ENCODE results near the gene ZSWIM3.
"Not testable (repeated sequence)": the region's sequence is repeated elsewhere in the genome, so short reads cannot be mapped to it uniquely, and the experiment has no call there.

ZSWIM3 gene

DNA sequence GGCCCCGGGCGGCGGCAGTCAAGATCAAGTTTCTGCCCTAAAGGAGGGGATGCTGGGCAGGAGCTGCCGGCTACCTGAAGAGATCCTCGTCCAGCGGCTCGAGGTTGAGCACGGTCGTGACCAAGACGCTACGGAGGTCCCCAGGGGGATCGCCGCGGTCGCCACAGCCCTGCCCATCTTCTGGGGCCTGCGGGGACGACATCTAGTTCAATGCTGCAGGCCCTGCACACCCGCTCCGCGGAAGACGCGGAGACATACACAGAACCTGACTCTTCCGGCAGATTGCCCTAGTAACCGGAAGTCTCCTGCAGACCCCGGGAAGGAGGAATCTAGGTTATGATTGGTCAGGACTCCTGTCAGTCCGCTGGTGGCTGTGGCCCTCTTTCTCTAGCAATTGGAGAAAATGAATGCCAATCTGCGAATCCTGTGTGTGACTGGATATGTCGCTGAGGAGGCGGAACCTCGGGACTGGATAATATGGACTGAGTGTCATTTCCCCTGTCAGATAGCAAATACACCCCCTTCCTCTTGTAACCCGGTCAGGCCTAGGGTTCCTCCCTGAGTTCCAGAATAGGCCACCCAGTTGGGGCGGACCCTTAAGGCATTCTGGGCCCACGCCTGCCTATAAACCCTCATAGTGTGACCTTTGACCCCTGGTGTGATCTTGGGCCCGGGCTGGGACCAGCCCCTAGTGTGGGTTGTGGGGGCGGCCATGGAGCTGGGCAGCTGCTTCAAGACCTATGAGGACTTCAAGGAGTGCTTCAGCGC is at the start of gene ZSWIM3, which contains the start of gene ACOT8:
ZSWIM3 (plus strand) TSS at position 501 of the 768 bp plus-strand sequence; CDS start at position 713, 212 bp downstream.
ACOT8 (minus strand) TSS at position 279 of the 768 bp plus-strand sequence; CDS start at position 202, 77 bp downstream.
- DNase-seq: peak; percentile 100

DNA sequence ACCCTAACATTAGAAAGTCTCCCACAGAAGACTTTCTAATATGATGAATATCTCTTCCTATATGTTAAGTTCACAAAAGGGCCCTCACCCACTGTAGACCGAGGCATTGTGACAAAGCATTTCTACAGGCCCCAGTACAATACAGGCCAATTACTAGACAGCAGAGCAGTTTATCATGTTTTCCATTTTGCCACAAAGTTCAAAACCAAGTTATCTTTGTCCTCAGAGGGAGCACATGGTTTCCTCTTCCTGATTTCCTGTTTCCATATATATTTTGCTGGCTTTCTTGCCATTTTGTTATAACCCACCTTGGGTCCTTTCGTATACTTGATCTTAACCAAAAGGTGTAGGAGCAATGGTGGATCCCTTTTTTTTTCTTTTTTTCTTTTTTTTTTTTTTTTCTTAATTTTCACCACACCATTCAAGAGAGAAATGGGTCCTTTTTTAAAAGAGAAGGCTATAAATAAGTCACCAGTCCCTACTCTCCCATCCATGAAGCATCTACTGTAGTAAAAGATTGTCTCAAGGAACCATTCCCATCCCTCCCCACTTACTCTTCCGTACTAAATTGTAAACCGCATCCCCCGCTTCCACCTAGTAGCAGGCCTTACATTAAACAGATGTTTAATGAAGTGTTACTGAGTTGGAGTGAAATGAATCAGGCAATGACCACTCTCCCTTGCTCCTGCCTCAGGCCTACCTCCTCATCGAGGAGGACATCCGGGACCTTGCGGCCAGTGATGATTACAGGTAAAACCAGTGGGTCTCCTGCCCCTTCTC is 47.0 kb upstream of the ZSWIM3 start:
- no peak for DNase-seq

DNA sequence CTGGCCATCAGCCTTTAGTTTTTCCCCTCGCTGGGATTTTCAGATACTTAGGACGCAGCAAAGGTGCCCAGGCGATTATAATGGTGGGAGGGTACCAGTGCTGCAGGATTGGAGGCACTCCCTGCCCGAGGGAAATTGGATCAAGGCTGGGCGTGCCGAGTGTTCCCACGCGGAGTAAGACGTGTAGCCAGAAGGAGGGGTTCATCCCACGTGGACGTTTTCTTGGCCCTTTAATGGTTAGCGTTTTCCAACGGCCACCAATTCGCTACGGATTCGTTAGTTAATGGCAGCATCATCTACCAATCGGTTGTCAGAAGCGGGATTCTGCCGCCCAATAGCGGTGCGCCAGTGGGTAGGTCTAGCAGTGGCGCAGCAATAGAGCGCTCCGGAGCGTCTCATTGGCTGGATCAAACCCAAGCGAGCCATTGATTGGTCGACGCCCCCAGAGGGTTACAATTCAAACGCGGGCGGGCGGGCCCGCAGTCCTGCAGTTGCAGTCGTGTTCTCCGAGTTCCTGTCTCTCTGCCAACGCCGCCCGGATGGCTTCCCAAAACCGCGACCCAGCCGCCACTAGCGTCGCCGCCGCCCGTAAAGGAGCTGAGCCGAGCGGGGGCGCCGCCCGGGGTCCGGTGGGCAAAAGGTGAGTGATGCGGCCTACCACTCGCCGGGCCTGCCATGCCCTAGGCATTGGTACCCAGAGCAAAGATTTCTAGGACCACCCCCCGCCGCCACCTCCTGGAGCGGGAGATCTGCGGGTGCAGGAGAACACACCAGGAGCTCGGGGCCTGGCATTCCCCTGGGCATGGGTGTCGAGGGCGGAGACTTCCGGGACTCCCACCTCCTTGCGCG is 45.0 kb upstream of the ZSWIM3 start, which contains the start of gene UBE2C:
UBE2C (plus strand) TSS at position 488 of the 849 bp plus-strand sequence; CDS start at position 540, 52 bp downstream.
- peak; percentile 99 for DNase-seq

DNA sequence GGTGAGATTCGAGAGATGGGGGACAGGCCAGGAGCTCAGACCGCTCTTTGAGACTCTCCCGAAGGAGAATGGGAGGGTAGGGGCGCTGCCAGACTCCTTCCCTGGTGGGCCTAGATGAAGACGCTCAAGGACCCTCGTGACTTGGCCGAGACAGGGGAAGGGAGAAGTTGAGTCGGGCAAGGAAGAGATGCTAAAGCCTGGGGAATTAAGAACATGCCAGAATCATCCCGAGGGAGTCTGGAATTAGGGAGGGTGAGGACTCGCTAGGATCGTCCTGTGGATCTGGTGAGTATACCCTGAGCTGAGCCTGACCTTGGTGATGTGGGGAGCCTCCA is 44.4 kb upstream of the ZSWIM3 start:
- no peak for DNase-seq

DNA sequence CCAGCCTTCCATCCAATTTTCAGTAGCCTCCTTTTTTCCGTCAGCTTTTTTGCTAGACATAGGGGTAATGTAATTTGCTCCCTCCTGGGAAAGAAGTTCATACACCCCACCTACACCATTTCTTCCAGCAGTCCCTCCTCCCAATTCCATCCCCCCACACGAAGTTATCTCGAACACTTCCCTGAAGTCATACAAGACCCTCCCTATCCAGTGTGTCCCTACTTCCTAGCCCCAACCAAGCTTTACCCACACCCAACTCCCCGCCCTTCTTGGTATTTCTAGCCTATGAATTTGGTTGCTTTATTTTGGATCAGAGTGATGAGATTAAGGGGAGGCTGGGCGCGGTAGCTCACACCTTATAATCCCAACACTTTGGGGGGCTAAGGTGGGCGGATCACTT is 43.9 kb upstream of the ZSWIM3 start:
- no peak for DNase-seq

DNA sequence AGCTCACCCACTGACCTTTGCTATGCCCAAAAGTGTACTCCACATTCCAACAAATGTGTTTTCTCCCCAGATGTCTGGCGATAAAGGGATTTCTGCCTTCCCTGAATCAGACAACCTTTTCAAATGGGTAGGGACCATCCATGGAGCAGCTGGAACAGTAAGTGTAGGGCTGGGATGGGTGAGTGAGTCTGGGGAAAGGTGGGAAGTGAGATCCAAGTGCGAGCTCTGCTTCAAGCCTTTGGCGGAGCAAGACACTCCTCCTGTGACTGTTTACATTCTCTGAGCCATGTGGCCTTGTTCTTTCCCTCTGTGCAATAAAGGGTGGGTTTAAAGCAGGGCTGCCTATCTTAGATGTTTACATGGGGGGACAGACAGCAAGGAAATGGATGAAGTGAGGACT is 43.1 kb upstream of the ZSWIM3 start:
- DNase-seq: no peak

DNA sequence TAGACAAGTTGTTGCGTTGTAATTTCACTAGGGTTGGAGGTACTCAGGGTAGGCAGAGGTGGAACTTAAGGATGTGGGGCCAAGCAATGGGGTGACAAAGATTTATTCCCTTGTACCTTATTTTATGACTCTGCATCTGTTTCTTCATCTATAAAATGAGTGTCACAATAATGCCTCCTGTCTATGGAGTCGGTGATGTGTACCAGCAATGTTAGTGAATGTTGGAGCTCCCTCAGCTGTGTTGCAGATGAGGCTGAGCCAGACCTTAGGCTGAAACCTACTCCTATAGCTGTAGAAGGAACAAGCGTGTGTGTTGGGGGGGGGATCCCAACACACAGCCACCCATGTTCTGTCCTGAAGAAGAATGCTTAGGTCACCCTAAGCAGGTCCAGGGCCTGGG is 40.5 kb upstream of the ZSWIM3 start:
- no peak for DNase-seq

DNA sequence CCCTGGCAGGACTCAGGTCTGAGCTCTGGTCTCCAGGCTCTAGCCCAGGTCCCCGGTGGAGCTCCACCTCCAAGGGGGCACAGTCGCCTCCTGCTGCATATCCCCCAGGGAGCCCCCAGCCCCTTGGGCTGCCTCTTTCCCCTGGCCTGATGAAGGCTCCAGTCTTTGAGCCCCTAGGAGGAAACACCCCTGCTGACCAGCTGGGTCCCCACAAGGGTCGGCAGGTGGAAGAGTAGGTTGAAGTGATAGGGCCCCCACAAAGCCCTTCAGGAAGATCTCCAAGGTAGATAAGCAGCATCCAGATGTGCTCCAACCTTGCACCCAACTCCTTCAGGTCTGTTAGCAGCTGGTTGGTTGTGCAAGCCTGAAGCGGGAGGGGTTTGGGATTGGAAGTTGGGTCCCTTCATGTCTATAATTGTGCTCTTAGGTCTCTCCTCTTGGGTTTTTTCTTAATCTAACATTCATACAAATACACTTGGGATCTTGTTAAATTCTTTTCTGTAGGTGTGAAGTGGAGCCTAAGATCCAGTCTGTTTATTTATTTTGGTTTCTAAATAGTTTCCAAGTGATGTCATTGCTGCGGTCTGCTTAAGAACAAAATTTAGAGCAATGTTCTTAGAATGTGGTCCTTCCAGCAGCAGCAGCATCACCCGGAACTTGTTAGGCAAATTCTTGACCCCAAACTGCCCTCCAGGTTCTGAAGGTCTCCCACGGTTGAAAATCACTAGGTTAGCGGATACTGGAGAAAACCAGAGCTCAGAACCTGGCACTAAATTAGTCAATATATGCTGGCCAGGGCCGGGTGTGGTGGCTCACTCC is 39.8 kb upstream of the ZSWIM3 start:
- DNase-seq: no peak

DNA sequence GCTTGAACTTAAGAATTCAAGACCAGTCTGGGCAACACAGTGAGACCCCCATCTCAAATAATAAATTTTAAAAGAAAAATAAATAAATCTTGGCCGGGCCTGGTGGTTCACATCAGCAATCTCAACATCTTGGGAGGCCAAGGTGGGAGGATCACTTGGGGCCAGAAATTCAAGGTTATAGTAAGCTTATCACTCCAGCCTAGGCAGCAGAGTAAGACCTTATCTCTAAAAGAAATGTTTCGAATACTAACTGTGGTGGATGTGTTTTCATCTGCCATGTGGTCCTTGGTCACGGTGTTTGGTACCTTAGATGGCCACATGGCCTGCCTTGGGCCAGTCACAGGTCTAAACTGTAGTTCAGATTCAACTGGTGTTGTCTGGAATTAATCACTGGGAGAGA is 39.2 kb upstream of the ZSWIM3 start:
- no peak for DNase-seq

DNA sequence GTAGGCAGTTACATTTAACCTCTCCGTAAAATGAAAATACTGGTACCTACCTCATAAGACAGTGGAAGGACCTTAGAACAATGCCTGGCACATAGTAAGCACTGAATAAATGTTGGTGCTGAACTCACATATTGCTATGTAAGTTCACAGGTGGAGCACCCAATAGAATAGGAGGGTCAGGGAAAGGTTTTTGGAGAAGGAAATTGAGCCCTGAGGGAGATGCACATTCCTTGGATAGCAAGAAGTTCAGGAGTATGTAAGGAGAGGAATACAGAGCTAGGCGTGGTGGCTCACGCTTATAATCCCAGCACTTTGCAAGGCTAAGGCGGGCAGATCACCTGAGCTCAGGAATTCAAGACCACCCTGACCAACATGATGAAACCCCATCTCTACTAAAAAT is 37.9 kb upstream of the ZSWIM3 start:
- DNase-seq: no peak

DNA sequence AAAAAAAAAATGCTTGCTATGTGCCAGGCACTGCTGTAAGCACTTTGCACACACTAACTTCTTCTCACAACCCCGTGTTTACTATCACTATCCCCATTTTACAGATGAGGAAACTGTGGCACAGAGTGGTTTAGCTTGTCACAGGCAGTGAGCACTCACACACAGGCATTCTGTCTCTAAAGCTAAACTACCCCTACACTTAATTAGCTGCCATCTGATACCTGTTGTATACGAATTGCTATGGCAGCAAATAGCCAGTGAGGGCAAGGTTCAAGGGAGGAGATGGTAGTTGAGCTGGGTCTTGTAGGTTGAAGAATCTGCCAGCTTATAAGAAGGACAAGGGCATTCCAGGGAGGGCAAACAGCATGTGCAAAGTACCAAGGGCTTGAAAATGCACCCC is 35.5 kb upstream of the ZSWIM3 start:
- peak; percentile 25 for DNase-seq

DNA sequence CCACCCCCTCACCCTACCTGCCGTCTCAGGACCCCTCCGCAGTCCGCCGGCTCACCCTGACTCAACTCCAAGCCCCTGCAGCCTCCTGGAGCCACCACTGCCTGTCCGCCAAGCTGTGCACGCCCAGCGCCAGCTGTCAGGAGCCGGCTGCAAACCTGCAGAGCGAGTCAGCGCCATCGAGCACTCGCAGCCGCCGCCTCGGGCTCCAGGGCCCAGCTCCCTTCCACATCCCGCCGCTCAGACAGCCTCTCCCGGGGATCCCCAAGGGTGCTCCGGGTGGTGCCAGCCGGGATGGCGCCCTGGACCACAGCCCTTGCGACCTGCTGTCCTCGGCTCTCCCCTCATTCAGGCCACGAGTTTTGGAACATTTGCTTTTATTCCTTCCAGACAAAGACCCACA is 34.6 kb upstream of the ZSWIM3 start:
- DNase-seq: peak; percentile 59

DNA sequence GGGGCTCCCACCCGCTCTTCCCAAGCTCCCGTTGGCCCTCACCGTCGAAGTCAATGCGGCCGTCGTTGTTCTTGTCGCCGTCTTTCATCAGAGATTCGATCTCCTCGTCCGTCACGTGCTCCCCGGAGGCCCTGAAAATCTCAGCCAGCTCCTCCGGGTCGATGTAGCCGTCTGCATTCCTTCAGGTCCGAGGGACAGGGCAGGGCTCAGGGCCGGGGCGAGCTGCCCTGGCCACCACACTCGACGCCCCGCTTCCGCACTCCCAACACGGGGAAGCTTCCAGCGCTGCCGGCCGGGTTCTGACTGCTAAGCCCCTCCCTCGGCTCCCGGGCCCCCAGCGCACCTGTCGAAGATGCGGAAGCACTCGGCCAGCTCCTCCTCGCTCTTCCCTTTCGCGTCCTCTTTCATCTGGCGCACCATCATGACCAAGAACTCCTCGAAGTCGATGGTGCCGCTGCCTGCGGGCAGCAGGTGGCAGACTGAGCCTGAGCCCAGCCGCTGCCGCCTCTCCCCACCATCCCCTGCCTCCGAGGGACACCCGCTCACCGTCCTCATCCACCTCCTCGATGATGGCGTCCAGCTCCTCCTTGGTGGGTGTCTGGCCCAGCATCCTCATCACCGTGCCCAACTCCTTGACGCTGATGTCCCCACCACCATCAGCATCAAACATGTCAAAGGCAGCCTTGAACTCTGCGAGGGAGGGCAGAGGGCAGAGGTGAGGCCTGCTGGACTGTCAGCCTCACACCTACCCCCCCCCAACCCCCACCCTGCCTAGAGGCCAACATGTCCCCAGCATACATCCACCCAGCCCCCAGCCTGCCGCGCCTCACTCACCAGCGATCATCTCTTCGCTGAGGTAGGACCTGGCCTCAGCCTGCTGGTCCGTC is 33.2 kb upstream of the ZSWIM3 start:
- peak; percentile 79 for DNase-seq

DNA sequence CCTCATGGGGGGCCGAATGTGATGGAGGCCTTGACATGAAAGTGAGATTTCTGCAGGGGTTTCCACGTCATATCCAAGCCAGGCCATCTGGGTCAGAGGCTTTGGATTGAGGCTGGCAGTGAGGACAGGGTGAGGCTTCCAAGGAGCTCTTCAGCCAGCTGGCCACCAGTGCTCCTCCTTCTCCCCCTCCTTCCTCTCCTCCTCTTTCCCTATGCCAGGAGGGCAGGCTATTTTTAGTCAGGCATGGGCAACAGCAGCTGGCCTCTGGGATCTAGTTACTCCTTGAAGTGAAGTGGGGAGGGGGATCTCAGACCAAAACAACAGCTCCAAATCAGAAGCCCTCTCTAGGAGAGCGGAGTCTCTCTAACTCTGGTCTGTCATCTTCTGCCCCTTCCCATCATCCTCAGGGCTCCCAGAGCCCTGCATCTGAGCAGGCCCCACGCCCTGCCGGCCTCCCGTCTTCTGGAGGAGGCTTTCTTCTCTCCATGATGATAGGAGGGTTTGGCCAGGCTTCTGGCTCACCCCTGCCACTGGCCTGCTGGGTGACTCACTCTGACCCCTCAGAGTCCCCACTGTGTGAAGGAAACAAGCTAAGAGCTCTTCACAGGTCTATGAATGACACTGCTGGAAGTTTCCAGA is 30.9 kb upstream of the ZSWIM3 start:
- no peak for DNase-seq

DNA sequence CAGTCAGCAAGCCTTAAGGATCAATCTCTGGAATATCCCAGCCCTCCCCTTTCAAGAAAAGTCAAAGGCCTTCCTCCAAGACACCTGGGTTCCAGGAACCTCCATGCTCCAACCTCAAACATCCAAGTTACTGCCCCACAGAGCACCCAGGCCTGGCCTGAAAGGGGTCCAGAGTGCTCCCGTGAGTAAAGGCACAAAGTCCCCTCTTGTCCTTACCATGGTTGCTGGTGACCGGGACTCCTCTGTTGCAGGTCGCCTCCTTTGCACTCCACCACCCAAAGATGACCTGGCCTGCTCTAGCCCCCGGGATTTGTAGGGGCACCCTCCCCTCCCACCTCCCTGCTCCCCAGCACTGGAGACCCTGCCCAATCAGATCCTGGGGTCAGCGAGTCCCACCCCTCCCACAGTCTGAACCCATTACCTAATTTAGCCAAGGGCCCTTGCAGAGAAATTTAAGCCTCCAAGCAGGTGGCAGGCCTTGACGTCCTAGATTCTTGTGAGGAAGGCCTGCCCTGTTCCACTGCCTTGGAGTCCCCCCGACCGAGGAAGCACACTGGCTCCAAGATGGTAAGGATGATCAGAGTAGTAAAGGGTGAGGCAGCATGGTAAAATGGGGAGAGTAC is 30.3 kb upstream of the ZSWIM3 start, which contains the start of gene TNNC2:
TNNC2 (minus strand) TSS at position 283 of the 623 bp plus-strand sequence; CDS start at position 219, 64 bp downstream.
- DNase-seq: no peak

DNA sequence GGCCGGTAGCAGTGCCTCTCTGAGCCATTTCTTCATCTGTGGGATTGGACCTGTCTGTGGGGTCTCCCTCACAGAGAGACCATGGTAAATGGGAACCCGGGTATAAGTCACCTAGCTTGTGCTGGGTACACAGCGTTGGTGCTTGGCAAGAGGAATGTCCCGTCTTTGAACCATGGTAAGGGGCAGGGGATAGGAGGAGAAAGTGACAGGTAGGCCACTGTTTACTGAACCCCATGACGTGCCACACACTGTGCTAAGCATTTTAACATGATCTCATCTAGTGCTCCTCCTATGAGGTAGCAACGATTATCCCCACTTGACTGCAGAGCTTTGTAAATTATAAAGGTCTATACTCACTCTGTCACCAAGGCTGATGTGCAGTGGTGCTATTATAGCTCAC is 29.7 kb upstream of the ZSWIM3 start:
- DNase-seq: no peak

DNA sequence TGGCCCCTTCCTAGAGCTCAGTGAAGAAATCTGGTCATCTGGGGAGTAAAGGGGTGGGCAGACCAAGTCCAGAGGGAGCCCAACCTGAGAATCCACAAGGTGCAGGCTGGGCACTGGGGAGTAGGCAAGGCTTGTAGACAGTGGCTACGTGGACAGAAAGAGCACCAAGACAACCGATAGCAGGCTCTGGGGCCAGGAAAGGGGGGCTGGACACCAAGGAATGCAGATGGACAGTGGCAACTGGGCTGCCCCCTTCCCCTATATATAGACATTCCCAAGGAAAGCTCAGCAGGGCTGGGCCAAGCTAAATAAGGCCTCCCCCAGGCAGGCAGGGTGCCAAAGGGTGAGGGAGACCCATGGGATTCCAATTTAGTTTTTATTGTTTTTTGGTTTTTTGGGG is 28.8 kb upstream of the ZSWIM3 start:
- no peak for DNase-seq

DNA sequence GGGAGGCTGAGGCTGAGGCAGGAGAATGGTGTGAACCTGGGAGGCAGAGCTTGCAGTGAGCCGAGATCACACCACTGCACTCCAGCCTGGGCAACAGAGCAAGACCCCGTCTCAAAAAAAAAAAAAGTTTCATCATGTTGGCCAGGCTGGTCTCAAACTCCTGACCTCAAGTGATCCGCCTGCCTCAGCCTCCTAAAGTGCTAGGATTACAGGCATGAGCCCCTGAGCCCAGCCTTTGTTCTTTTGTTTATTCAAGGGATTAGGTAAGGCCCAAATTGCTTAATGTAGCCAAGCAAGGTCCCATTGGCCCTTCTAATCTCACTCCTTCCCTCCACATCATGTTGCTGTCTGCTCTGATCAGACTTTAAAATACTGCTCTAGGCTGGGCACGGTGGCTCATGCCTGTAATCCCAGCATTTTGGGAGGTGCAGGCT is 27.7 kb upstream of the ZSWIM3 start:
- not testable (repeated sequence) for DNase-seq

DNA sequence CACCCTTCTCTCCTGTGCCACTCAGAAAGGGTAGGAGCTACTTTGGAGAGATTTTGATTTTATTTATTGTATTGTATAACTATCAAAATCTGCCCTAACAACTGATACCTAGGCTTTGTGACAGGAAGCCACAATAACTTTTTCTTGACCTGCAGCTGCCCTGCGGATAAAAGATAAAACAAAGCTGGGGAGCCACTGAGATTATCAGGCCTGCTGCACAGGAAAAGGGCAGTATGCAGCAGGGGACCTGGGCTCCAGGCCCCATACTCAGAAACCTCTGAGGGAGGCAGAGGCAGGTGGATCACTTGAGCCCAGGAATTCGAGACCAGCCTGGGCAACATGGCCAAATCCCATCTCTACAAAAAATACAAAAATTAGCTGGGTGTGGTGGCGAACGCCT is 24.8 kb upstream of the ZSWIM3 start:
- no peak for DNase-seq

All from NCI-H146 (cell line).